Nephron progenitor cell (in vitro differentiated cells): ENCODE results near the gene PPM1B.
"Not testable (repeated sequence)": the region's sequence is repeated elsewhere in the genome, so short reads cannot be mapped to it uniquely, and the experiment has no call there.

Experiments
- DNase-seq: peaks from one replicate; pipeline ENCODE4 v3.0.0; 2021
- H3K27ac Mint-ChIP-seq: 2 replicates; pipeline ENCODE4 v1.8.0; 2021; ENCODE audit warnings: mild to moderate bottlenecking, moderate library complexity, mixed read lengths
- H3K27me3 Mint-ChIP-seq: 2 replicates; pipeline ENCODE4 v1.8.0; 2021; ENCODE audit warnings: mild to moderate bottlenecking, low read depth, mixed read lengths; ENCODE audit not compliant: poor library complexity
- H3K36me3 Mint-ChIP-seq: 2 replicates; pipeline ENCODE4 v1.8.0; 2021; ENCODE audit warnings: low read depth, mixed read lengths
- H3K4me1 Mint-ChIP-seq: 2 replicates; pipeline ENCODE4 v1.8.0; 2021; ENCODE audit warnings: mixed read lengths
- H3K4me3 Mint-ChIP-seq: 2 replicates; pipeline ENCODE4 v1.8.0; 2021; ENCODE audit warnings: mild to moderate bottlenecking, moderate library complexity, mixed read lengths
- H3K9me3 Mint-ChIP-seq: 2 replicates; pipeline ENCODE4 v1.8.0; 2021; ENCODE audit warnings: mild to moderate bottlenecking, moderate library complexity, mixed read lengths
- TF ChIP-seq, protein P1 (sequence below): fragments of 200-600 bp; sonication (generic); IDR thresholded peaks from 2 replicates; pipeline ENCODE4 v1.5.0; 2021; ENCODE audit warnings: antibody characterized with exemption

Gene PPM1B

DNA sequence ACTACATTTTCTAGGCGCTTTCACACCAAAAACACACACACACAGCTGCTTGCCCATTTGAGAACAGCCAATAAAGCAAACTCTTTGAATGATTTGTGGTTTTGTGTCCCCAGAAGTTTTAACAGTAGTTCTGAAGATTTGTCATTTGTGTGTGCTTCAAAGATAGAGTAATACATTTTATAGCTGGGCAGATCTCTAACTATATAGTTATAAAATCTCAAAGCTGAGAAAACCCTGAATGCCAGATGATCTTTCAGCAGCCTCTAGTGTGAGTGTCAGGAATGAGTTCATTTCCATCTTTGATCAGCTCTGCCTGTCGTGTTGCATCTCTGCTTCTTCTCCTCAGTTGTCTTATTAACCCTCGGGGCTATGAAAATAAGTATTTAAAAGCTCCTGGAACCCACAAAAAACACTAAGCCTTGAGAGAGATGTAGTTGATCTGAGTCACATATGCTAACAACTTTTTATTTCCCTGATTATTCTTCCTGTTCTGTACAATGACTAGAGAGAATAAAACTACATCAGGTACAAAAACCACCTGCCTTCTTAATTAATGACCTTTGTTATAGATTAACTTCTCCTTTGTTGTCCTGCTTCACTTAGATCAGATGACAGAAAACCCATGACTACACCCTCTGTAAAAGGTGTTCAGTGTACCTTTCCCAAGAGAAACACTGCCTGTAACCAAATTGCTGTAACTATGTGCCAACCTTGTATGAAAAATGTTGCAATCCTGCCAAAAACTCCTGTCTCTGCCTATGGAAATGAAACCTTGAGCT, 76.6 kb downstream of the PPM1B start:
- no peak for DNase-seq
- no peak overlapping the region for H3K27ac Mint-ChIP-seq
- H3K4me1 Mint-ChIP-seq: peaks cover 7% of the 10 kb centered on the region
- H3K36me3 Mint-ChIP-seq: no peaks in the 10 kb centered on the region
- TF ChIP-seq, protein P1, sequence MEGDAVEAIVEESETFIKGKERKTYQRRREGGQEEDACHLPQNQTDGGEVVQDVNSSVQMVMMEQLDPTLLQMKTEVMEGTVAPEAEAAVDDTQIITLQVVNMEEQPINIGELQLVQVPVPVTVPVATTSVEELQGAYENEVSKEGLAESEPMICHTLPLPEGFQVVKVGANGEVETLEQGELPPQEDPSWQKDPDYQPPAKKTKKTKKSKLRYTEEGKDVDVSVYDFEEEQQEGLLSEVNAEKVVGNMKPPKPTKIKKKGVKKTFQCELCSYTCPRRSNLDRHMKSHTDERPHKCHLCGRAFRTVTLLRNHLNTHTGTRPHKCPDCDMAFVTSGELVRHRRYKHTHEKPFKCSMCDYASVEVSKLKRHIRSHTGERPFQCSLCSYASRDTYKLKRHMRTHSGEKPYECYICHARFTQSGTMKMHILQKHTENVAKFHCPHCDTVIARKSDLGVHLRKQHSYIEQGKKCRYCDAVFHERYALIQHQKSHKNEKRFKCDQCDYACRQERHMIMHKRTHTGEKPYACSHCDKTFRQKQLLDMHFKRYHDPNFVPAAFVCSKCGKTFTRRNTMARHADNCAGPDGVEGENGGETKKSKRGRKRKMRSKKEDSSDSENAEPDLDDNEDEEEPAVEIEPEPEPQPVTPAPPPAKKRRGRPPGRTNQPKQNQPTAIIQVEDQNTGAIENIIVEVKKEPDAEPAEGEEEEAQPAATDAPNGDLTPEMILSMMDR: no peak
- H3K27me3 Mint-ChIP-seq: peaks cover 5% of the 10 kb centered on the region
- no peaks in the 10 kb centered on the region for H3K9me3 Mint-ChIP-seq
- H3K4me3 Mint-ChIP-seq: no peak overlapping the region

DNA sequence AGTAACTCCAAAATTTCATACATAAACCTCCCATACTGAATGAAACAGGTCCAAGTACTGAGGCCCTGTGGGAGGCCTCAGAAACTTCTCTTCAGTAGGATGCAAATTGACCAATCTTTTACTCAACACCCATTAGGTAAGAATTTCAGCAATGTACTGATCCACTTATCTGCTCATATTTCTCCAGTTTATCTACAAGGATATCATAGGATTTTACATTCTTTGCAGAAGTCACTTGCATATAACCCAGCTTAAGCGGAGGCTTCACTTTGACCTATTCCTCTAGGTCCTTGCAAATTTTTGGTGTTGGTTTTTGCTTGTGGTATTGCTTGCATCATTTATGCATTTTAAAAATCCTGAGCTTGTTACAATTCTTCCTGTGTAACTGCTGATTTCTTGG, 77.8 kb downstream of the PPM1B start:
- TF ChIP-seq, protein P1: no peak
- H3K36me3 Mint-ChIP-seq: no peaks in the 10 kb centered on the region
- H3K9me3 Mint-ChIP-seq: peaks cover 2% of the 10 kb centered on the region
- H3K4me1 Mint-ChIP-seq: peaks cover 7% of the 10 kb centered on the region
- H3K27me3 Mint-ChIP-seq: peaks cover 5% of the 10 kb centered on the region
- no peak overlapping the region for H3K27ac Mint-ChIP-seq
- no peak overlapping the region for H3K4me3 Mint-ChIP-seq
- DNase-seq: no peak

DNA sequence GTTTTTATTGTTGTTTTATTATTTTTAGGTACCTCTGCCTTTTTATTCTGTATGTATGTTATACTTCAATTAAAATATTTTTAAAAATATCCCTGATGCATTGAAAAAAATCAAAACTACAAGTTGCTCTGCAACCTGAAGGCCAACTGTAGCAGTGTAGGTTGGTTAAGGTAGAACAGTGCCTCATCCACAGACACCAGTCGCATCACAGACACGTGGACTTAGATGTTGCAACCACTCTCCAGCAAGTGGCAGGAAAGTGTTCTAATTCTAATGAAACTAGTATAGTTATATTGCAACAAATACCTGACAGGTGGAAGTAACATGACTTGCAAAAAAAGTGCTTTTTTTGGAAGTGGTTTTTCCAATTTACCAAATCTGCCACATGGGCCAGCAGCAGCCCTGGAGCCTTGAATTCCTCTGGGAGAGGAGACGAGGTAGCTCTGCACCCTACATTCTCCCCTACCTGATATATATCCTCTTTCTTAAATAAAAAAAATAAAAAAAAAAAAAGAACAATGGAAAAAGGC, 78.2 kb downstream of the PPM1B start:
- Mint-ChIP-seq H3K27me3 (peaks cover 5% of the 10 kb centered on the region), H3K4me3 (no peak overlapping the region), H3K36me3 (no peaks in the 10 kb centered on the region), H3K9me3 (peaks cover 7% of the 10 kb centered on the region), H3K4me1 (peaks cover 7% of the 10 kb centered on the region), H3K27ac (no peak overlapping the region)
- TF ChIP-seq, protein P1: no peak
- no peak for DNase-seq

DNA sequence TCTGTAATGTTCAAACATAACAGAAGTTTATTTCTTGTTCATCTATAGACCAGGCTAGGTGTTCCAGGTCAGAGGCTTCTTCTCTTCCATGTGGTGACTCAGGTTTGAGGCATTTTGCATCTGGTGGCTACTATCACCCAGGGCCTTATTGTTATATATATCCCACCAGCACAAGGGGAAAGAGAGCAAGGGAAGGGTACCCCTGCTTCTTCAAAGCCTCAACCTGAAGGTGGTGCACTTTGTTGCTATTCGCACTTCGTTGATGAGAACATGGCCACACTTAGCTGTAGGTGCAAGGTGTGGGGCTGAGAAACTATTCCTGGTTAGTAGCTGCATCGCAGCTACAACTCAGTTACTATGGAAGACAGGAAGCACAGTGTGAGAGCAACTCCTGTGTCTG, 79.2 kb downstream of the PPM1B start:
- H3K4me3 Mint-ChIP-seq: no peak overlapping the region
- peaks cover 7% of the 10 kb centered on the region for H3K4me1 Mint-ChIP-seq
- peaks cover 16% of the 10 kb centered on the region for H3K9me3 Mint-ChIP-seq
- TF ChIP-seq, protein P1: no peak
- no peak overlapping the region for H3K27ac Mint-ChIP-seq
- DNase-seq: no peak
- H3K27me3 Mint-ChIP-seq: peaks cover 5% of the 10 kb centered on the region
- peaks cover 7% of the 10 kb centered on the region for H3K36me3 Mint-ChIP-seq

DNA sequence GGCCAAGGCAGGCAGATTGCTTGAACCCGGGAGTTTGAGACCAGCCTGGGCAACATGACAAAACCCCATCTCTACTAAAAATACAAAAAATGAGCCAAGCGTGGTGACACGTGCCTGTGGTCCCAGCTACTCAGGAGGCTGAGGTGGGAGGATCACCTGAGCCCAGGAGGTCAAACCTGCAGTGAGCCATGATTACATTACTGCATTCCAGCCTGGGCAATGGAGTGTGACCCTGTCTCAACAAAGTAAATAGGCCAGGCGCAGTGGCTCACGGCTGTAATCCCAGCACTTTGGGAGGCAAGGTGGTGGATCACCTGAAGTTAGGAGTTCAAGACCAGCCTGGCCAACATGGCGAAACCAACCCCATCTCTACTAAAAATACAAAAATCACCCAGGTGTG, 80.6 kb downstream of the PPM1B start:
- H3K36me3 Mint-ChIP-seq, DNase-seq: not testable (repeated sequence)

DNA sequence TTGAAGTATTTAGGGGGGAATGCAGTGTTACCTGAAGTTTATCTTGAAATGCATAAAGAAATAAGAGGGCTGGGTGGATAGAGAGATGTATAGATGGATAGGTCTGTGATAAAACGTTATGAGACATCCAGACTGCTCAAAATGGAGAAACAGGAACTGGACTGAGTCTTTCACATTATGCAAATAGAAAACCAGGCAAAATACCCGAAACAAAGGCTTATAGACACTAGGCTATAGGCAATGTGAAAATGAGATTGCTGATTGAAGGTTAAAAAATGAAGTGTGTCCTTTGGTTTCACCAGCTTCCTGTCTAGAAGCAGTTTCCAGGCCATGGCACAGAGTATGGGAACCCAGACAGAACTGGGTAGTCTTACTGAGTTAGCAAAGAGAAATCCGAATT, 81.7 kb downstream of the PPM1B start:
- Mint-ChIP-seq H3K27me3 (no peaks in the 10 kb centered on the region), H3K4me3 (no peak overlapping the region), H3K4me1 (no peaks in the 10 kb centered on the region), H3K27ac (no peak overlapping the region), H3K9me3 (peaks cover 24% of the 10 kb centered on the region), H3K36me3 (peaks cover 8% of the 10 kb centered on the region)
- no peak for DNase-seq
- TF ChIP-seq, protein P1: no peak

More for the DNA sequence above, 80.6 kb downstream of the PPM1B start:
- peaks cover 24% of the 10 kb centered on the region for H3K9me3 Mint-ChIP-seq
- H3K4me1 Mint-ChIP-seq, H3K27ac Mint-ChIP-seq, H3K27me3 Mint-ChIP-seq, H3K4me3 Mint-ChIP-seq: not testable (repeated sequence)
